GM12891 (cell line): Measurements from ENCODE around the gene LRMDA.

Experiments
- PAX5 ChIP-seq: IDR thresholded peaks from 2 replicates; pipeline ENCODE4 v1.6.1; 2011; ENCODE audit warnings: low read length, moderate library complexity, mild to moderate bottlenecking; ENCODE audit not compliant: insufficient read depth, severe bottlenecking
- POLR2A ChIP-seq: IDR thresholded peaks from 2 replicates; pipeline ENCODE4 v1.6.1; 2011; ENCODE audit warnings: low read depth, low read length, control low read depth
- POLR2AphosphoS5 ChIP-seq: IDR thresholded peaks from 2 replicates; pipeline ENCODE4 v1.6.1; 2011; ENCODE audit warnings: low read depth, low read length, control low read depth
- POU2F2 ChIP-seq: IDR thresholded peaks from 2 replicates; pipeline ENCODE4 v1.6.1; 2011; ENCODE audit warnings: low read depth, mild to moderate bottlenecking, control low read depth, low read length, moderate library complexity
- SPI1 ChIP-seq: IDR thresholded peaks from 2 replicates; pipeline ENCODE4 v1.6.1; 2011; ENCODE audit warnings: low read depth, low read length, control low read depth
- TAF1 ChIP-seq: IDR thresholded peaks from 2 replicates; pipeline ENCODE4 v1.6.1; 2011; ENCODE audit warnings: low read depth, low read length, control low read depth

GRCh38 chr10:75599875-75600648 is 168.6 kb downstream of the LRMDA start:
- TF ChIP-seq POLR2AphosphoS5 (no peak), TAF1 (no peak), POLR2A (no peak), SPI1 (no peak), PAX5 (no peak), POU2F2 (no peak)
